Gastrocnemius medialis (tissue), 4 donors: Measurements from ENCODE around the gene SECISBP2. TPM values are rescaled to one million over a fixed set of nuclear protein-coding genes. Genes with fewer than 3 reads are reported as not detected.
A peak's percentile ranks its signal among the peaks of the same experiment; 100 is the strongest.

Source experiments
- ATAC-seq, 2 donors: fragments of 150-250 bp; one replicate each; pipeline ENCODE4 v1.9.1; 2016
- DNase-seq, 2 donors: peaks; one replicate each; pipeline ENCODE4 v3.0.0-alpha.2; 2019
- H3K27ac ChIP-seq, 4 donors: fragments of 200-600 bp; sonication (generic); 1 replicate in 1 of 4; 2 replicates in 3 of 4; pipeline ENCODE4 v1.5.1; 2016 to 2018; ENCODE audit warnings: mild to moderate bottlenecking in 2 of 4, moderate library complexity in 1 of 4
- H3K27me3 ChIP-seq, 3 donors: fragments of 200-600 bp; sonication (generic) in 2 of 3; 1 replicate in 1 of 3; 2 replicates in 2 of 3; pipeline versions ENCODE4 v1.5.1 to v1.6.0; 2016 to 2019; ENCODE audit warnings: mild to moderate bottlenecking in 1 of 3, moderate library complexity in 1 of 3
- H3K36me3 ChIP-seq, 2 donors: fragments of 200-600 bp; sonication (generic) in 1 of 2; one replicate each; pipeline ENCODE4 v1.5.1; 2017 to 2018
- H3K4me1 ChIP-seq, 2 donors: fragments of 200-600 bp; sonication (generic) in 1 of 2; one replicate each; pipeline ENCODE4 v1.5.1; 2016 to 2017; ENCODE audit warnings: mild to moderate bottlenecking in 2 of 2
- H3K4me3 ChIP-seq, 4 donors: fragments of 200-600 bp; sonication (generic) in 3 of 4; 1 replicate in 1 of 4; 2 replicates in 3 of 4; pipeline ENCODE4 v1.5.1; 2016 to 2019; ENCODE audit warnings: mild to moderate bottlenecking in 2 of 4
- H3K9me3 ChIP-seq, 3 donors: fragments of 200-600 bp; sonication (generic) in 2 of 3; 1 replicate in 1 of 3; 2 replicates in 2 of 3; pipeline ENCODE4 v1.5.1; 2016 to 2019
- POLR2A ChIP-seq, 2 donors: fragments of 450-650 bp; IDR thresholded peaks; one replicate each; pipeline ENCODE4 v1.6.1; 2017; ENCODE audit warnings: antibody characterized with exemption in 2 of 2, mild to moderate bottlenecking in 2 of 2, moderate library complexity in 2 of 2
- in situ Hi-C, 4 donors: fragments of 200-750 bp; cut with MboI; loops; one replicate each; pipeline versions ENCODE4 v1.15.0 to v1.8.0; 2017; ENCODE audit warnings: low sequenced_read_pairs in 4 of 4
- intact Hi-C: fragments of 100-400 bp; cut with DNase I; formaldehyde crosslinking; loops from one replicate; pipeline ENCODE4 v1.15.1; 2023; ENCODE audit warnings: low total_unique reads
- total RNA-seq, 4 donors: library from RNA; depleted of rRNA; stranded (reverse); fragments of >200 nt; gene quantifications; one replicate each; pipeline versions ENCODE4 v1.1.0 to v1.2.3, GENCODE V29; 2016
- TF ChIP-seq, protein P1 (sequence below), 5 experiments: fragments of 450-650 bp in 3 of 5; fragments of 200-600 bp in 2 of 5; sonication (generic) in 2 of 5; IDR thresholded peaks in 4 of 5; conservative IDR thresholded peaks in 1 of 5; 1 replicate in 4 of 5; 2 replicates in 1 of 5; pipeline ENCODE4 v1.5.1; 2016 to 2019; ENCODE audit warnings: antibody characterized with exemption in 5 of 5, mild to moderate bottlenecking in 3 of 5, moderate library complexity in 3 of 5

SECISBP2 gene
- total RNA-seq, 4 donors from 2014 or later, result 40.2 to 70.8 (median 54.9) TPM

DNA sequence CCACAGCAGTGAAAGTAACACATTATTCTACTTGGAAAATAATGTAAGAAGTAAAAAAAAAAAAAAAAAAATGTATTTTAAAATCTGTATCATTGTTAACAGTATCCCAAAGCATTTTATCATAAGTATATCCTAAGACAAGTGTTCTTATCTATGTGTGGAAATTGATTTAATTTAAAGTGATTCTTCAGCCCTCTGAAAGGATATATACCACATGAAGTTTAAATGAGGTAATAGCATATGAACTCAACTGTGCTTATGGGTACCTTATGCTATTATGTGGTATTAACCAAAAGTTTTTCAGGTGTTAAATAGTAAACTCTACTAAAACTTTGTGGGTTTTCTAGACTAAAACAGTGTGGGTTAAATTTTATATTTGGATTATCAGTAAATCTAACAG is 2.8 kb upstream of the SECISBP2 start:
- in situ Hi-C loops, result loop anchor here in 1 of 4 donors (25.0 kb wide), 1 partner anchor 797 kb away; no protein-coding TSS in a partner anchor
- ATAC-seq (no peak), DNase-seq (no peak)
- peaks cover 25 to 32% of the 10 kb centered on the region in 2 donors for H3K4me1 ChIP-seq
- H3K9me3 ChIP-seq, result no peaks in the 10 kb centered on the region
- TF ChIP-seq POLR2A (IDR thresholded peaks at IDR 0.05), result no peak
- TF ChIP-seq, protein P1, sequence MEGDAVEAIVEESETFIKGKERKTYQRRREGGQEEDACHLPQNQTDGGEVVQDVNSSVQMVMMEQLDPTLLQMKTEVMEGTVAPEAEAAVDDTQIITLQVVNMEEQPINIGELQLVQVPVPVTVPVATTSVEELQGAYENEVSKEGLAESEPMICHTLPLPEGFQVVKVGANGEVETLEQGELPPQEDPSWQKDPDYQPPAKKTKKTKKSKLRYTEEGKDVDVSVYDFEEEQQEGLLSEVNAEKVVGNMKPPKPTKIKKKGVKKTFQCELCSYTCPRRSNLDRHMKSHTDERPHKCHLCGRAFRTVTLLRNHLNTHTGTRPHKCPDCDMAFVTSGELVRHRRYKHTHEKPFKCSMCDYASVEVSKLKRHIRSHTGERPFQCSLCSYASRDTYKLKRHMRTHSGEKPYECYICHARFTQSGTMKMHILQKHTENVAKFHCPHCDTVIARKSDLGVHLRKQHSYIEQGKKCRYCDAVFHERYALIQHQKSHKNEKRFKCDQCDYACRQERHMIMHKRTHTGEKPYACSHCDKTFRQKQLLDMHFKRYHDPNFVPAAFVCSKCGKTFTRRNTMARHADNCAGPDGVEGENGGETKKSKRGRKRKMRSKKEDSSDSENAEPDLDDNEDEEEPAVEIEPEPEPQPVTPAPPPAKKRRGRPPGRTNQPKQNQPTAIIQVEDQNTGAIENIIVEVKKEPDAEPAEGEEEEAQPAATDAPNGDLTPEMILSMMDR (IDR thresholded peaks at IDR 0.05 in 4 of 5, conservative IDR thresholded peaks at IDR 0.05 in 1 of 5), result no peak
- H3K36me3 ChIP-seq, result no peaks in the 10 kb centered on the region
- H3K4me3 ChIP-seq, result no peak overlapping the region
- intact Hi-C loops, result loop anchor here (5.0 to 10.0 kb wide), 4 partner anchors 37 to 1879 kb away; no protein-coding TSS in a partner anchor
- no peaks in the 10 kb centered on the region for H3K27me3 ChIP-seq
- no peak overlapping the region for H3K27ac ChIP-seq

DNA sequence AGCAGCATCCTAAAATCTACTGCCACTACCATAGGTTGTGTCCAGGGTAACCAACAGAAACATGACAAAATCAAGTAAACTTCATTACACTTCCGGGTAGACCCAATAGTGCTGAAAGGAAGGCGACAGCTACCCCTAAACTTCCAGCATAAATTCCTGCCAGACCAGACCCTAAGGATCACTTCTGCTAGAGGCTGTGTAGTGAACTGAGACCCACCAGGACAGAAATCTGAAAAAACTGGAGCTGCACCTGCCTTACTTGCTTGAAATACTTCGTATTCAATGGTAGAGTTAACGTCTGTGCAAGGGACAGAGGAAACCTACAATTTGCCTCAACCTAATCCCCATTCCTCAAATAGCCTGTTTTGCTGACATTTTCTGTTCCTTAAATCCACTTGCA is 1.0 kb upstream of the SECISBP2 start:
- in situ Hi-C loops, result loop anchor here in 1 of 4 donors (25.0 kb wide), 1 partner anchor 795 kb away; no protein-coding TSS in a partner anchor
- intact Hi-C loops, result loop anchor here (5.0 to 10.0 kb wide), 4 partner anchors 35 to 1878 kb away; no protein-coding TSS in a partner anchor

DNA sequence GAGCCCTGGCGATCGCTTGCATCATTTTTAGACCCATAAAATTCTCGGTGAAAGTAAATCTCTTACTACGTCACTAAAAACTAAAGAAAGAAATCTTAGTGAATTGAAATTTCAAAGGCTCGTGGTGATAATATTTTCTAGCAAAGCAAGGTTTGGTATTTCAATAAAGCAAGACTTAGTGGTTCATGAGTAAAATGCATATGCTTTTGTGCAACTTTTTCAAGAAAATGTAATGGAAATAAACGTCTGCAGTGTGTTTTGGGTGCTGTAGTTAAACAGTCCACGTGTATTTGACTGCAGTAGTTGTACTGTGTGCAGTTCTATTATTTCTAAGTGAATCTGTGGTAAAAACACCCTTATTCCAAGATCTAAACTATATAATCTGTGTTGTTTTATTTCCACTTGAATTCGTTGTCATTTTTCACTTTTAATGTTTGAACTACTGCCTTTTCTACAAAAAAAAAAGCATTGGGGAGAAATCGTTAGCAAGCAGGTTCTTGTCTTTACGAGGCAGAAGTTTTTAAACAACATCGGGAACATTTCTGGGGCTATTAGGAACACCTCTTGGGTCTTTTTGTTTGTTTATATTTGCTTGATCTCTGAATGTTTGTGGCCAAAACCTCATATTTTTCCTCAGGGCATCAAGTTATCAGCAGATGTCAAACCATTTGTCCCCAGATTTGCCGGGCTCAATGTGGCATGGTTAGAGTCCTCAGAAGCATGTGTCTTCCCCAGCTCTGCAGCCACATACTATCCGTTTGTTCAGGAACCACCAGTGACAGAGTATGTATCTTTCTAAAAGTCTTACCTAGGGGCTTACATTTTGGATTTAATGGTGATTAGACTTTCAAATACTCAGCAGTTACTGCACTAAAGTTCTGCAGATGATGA is 960 bp downstream of the SECISBP2 start:
- no peak for ATAC-seq
- Histone ChIP-seq H3K4me3 (peak overlapping the region; percentile 69 to 83 (median 80)), H3K27me3 (no peaks in the 10 kb centered on the region), H3K4me1 (peaks cover 43 to 48% of the 10 kb centered on the region in 2 donors), H3K9me3 (no peaks in the 10 kb centered on the region), H3K27ac (peak overlapping the region; percentile 87 to 99 (median 98)), H3K36me3 (peaks cover 0 to 4% of the 10 kb centered on the region in 2 donors)
- intact Hi-C loops (loop anchor here (1.0 to 10.0 kb wide), 6 partner anchors 33 to 1876 kb away; no protein-coding TSS in a partner anchor), in situ Hi-C loops (loop anchor here in 1 of 4 donors (25.0 kb wide), 1 partner anchor 793 kb away; no protein-coding TSS in a partner anchor)
- TF ChIP-seq, protein P1 (IDR thresholded peaks at IDR 0.05 in 4 of 5, conservative IDR thresholded peaks at IDR 0.05 in 1 of 5), result no peak
- TF ChIP-seq POLR2A (IDR thresholded peaks at IDR 0.05), result no peak
- DNase-seq, result no peak

More for the DNA sequence above, 1.0 kb upstream of the SECISBP2 start:
- Histone ChIP-seq H3K4me3 (peak overlapping the region in 1 of 4 donors; percentile 69), H3K27ac (peak overlapping the region in 3 of 4 donors; percentile 87 to 99 (median 98)), H3K9me3 (no peaks in the 10 kb centered on the region), H3K27me3 (no peaks in the 10 kb centered on the region), H3K36me3 (no peaks in the 10 kb centered on the region), H3K4me1 (peaks cover 32 to 34% of the 10 kb centered on the region in 2 donors)
- TF ChIP-seq, protein P1 (IDR thresholded peaks at IDR 0.05 in 4 of 5, conservative IDR thresholded peaks at IDR 0.05 in 1 of 5), result no peak
- no peak for TF ChIP-seq POLR2A (IDR thresholded peaks at IDR 0.05)
- DNase-seq (no peak), ATAC-seq (no peak)

DNA sequence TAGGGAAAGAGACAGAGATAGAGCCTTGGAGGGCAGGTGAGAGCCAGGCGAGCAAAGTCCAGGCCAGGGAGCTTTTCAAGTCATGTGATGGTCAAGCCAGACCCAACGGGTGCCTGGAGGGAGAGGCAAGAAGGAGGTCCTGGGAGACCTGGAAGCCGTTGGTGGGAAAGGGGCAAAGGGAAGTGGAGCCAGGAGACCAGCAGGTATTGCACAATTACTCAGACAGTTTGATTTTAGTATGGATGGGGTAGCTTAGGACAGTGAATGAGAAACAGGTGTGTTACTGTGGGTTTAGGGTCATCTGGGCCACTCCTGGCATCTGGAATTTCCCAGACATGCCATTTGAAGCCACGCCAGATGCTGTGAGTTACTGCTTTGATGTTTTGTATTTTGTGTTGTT is 5.1 kb downstream of the SECISBP2 start:
- Histone ChIP-seq H3K4me3 (no peak overlapping the region), H3K36me3 (peaks cover 0 to 25% of the 10 kb centered on the region in 2 donors), H3K27ac (peak overlapping the region in 2 of 4 donors; percentile 20 to 43), H3K9me3 (no peaks in the 10 kb centered on the region), H3K27me3 (no peaks in the 10 kb centered on the region), H3K4me1 (peaks cover 46 to 48% of the 10 kb centered on the region in 2 donors)
- ATAC-seq, result no peak
- DNase-seq, result no peak
- intact Hi-C loops, result no loop called here
- in situ Hi-C loops, result loop anchor here in 2 of 4 donors (5.0 to 25.0 kb wide), 2 partner anchors 229 to 789 kb away; no protein-coding TSS in a partner anchor
- no peak for TF ChIP-seq POLR2A (IDR thresholded peaks at IDR 0.05)
- TF ChIP-seq, protein P1 (IDR thresholded peaks at IDR 0.05 in 4 of 5, conservative IDR thresholded peaks at IDR 0.05 in 1 of 5), result no peak
